Keratinocyte (primary cell): ENCODE results near the gene CGN. TPM values are rescaled to one million over a fixed set of nuclear protein-coding genes. Genes with fewer than 3 reads are reported as not detected.

Experiments used
- DNase-seq: peaks from one replicate; pipeline ENCODE4 v3.0.0-alpha.2; 2011; ENCODE audit warnings: low read depth, missing footprints, low spot score
- FAIRE-seq: peaks from 2 replicates; lab custom pipeline; 2011; peaks lifted over from hg19 to GRCh38; lab: Jason Lieb, UNC
- H2AFZ ChIP-seq: 2 replicates; pipeline ENCODE4 v1.6.0; 2012; ENCODE audit warnings: low read length, control low read depth, inconsistent platforms; ENCODE audit not compliant: control insufficient read depth
- H3K27ac ChIP-seq: 2 replicates; pipeline ENCODE4 v1.5.1; 2011; ENCODE audit warnings: low read length; ENCODE audit not compliant: control insufficient read depth, insufficient read depth
- H3K27me3 ChIP-seq: 3 replicates; pipeline ENCODE4 v1.6.0; 2011; ENCODE audit warnings: low read length; ENCODE audit not compliant: control insufficient read depth, insufficient read depth; ENCODE audit errors: extremely low read depth
- H3K36me3 ChIP-seq, 2 experiments: 2 replicates in 1 of 2; 3 replicates in 1 of 2; pipeline ENCODE4 v1.5.1; 2011; ENCODE audit warnings: low read length in 2 of 2, mild to moderate bottlenecking in 1 of 2; ENCODE audit not compliant: control insufficient read depth in 2 of 2, insufficient read depth in 2 of 2; ENCODE audit errors: extremely low read depth in 1 of 2
- H3K4me1 ChIP-seq: 3 replicates; pipeline ENCODE4 v1.5.1; 2011; ENCODE audit warnings: low read length; ENCODE audit not compliant: control insufficient read depth, insufficient read depth; ENCODE audit errors: extremely low read depth
- H3K4me2 ChIP-seq: 3 replicates; pipeline ENCODE4 v1.6.0; 2011; ENCODE audit warnings: low read depth, low read length; ENCODE audit not compliant: control insufficient read depth, insufficient read depth; ENCODE audit errors: extremely low read depth
- H3K4me3 ChIP-seq, 3 experiments: fragments of 200-600 bp in 1 of 3; sonication (generic) in 1 of 3; 2 replicates in 2 of 3; 3 replicates in 1 of 3; pipeline ENCODE4 v1.5.1; 2011 to 2016; ENCODE audit warnings: low read length in 3 of 3, mild to moderate bottlenecking in 3 of 3, control low read depth in 2 of 3, inconsistent platforms in 1 of 3, low read depth in 1 of 3, mixed read lengths in 1 of 3, mixed run types in 1 of 3, moderate library complexity in 1 of 3; ENCODE audit not compliant: control insufficient read depth in 2 of 3, insufficient read depth in 2 of 3; ENCODE audit errors: extremely low read depth in 1 of 3
- H3K79me2 ChIP-seq: 2 replicates; pipeline ENCODE4 v1.6.0; 2012; ENCODE audit warnings: low read length; ENCODE audit not compliant: control insufficient read depth, insufficient read depth
- H3K9ac ChIP-seq: 3 replicates; pipeline ENCODE4 v1.6.0; 2011; ENCODE audit warnings: low read length; ENCODE audit not compliant: control insufficient read depth, insufficient read depth; ENCODE audit errors: extremely low read depth
- H3K9me1 ChIP-seq: 3 replicates; pipeline ENCODE4 v1.6.0; 2011; ENCODE audit warnings: low read length; ENCODE audit not compliant: control insufficient read depth, insufficient read depth; ENCODE audit errors: extremely low read depth
- H3K9me3 ChIP-seq: 2 replicates; pipeline ENCODE4 v1.5.1; 2012; ENCODE audit warnings: low read depth, low read length; ENCODE audit not compliant: control insufficient read depth
- H4K20me1 ChIP-seq: 3 replicates; pipeline ENCODE4 v1.6.0; 2011; ENCODE audit warnings: low read length; ENCODE audit not compliant: control insufficient read depth, insufficient read depth; ENCODE audit errors: extremely low read depth
- EZH2 ChIP-seq: IDR thresholded peaks from one replicate; pipeline ENCODE4 v1.6.1; 2012; ENCODE audit warnings: inconsistent platforms, mild to moderate bottlenecking, low read length, moderate library complexity
- dilution Hi-C: fragments of 300-500 bp; cut with MboI; formaldehyde crosslinking; loops from one replicate; pipeline ENCODE4 v1.7.0; 2020; ENCODE audit warnings: low sequenced_read_pairs; ENCODE audit not compliant: extremely low pct_ligation_motif_present
- polyA plus RNA-seq, 5 experiments: library from polyadenylated mRNA; depleted of rRNA in 3 of 5; stranded (reverse) in 3 of 5; stranded (forward) in 1 of 5; unstranded in 1 of 5; fragments of >200 nt; gene quantifications; 1 replicate in 1 of 5; 2 replicates in 3 of 5; 3 replicates in 1 of 5; pipeline versions ENCODE4 v1.2.1 to v1.2.3, GENCODE V29; 2011 to 2012; ENCODE audit warnings: missing spikeins in 2 of 5, low read depth in 1 of 5, low replicate concordance in 1 of 5
- TF ChIP-seq, protein P1 (sequence below), 3 experiments: IDR thresholded peaks in 1 of 3; conservative IDR thresholded peaks in 1 of 3; optimal IDR thresholded peaks in 1 of 3; 2 replicates in 2 of 3; 3 replicates in 1 of 3; pipeline versions ENCODE3 to v1.5.1; 2011; ENCODE audit warnings: low read length in 3 of 3, mild to moderate bottlenecking in 3 of 3, moderate library complexity in 2 of 3, control low read depth in 1 of 3, inconsistent platforms in 1 of 3; ENCODE audit not compliant: insufficient read depth in 2 of 3; ENCODE audit errors: extremely low read depth in 1 of 3

CGN gene
- polyA plus RNA-seq, 1 donor (not counting 4 experiments of a cell fraction or from before 2014, with no cell fraction given), result 2.9 TPM

- Histone ChIP-seq H4K20me1 (no peaks in the 10 kb centered on the region), H3K9me1 (peaks cover 2% of the 10 kb centered on the region), H3K4me1 (no peaks in the 10 kb centered on the region), H3K4me3 (no peak overlapping the region), H3K27ac (no peak overlapping the region), H3K36me3 (peaks cover 3 to 7% of the 10 kb centered on the region in 2 experiments), H3K9ac (no peak overlapping the region), H3K79me2 (no peaks in the 10 kb centered on the region), H3K9me3 (no peaks in the 10 kb centered on the region), H3K4me2 (no peak overlapping the region), H2AFZ (no peak overlapping the region), H3K27me3 (no peaks in the 10 kb centered on the region)
- TF ChIP-seq, protein P1, sequence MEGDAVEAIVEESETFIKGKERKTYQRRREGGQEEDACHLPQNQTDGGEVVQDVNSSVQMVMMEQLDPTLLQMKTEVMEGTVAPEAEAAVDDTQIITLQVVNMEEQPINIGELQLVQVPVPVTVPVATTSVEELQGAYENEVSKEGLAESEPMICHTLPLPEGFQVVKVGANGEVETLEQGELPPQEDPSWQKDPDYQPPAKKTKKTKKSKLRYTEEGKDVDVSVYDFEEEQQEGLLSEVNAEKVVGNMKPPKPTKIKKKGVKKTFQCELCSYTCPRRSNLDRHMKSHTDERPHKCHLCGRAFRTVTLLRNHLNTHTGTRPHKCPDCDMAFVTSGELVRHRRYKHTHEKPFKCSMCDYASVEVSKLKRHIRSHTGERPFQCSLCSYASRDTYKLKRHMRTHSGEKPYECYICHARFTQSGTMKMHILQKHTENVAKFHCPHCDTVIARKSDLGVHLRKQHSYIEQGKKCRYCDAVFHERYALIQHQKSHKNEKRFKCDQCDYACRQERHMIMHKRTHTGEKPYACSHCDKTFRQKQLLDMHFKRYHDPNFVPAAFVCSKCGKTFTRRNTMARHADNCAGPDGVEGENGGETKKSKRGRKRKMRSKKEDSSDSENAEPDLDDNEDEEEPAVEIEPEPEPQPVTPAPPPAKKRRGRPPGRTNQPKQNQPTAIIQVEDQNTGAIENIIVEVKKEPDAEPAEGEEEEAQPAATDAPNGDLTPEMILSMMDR (optimal IDR thresholded peaks at IDR 0.05 in 1 of 3, IDR thresholded peaks at IDR 0.05 in 1 of 3, conservative IDR thresholded peaks at IDR 0.05 in 1 of 3; ENCODE audit: extremely low read depth in 1 of 3, insufficient read depth in 2 of 3, low read length in 3 of 3), result no peak
- no peak for TF ChIP-seq EZH2
- FAIRE-seq (no peak), DNase-seq (no peak)
- dilution Hi-C loops, result no loop called here
Measured at GRCh38 chr1:151523326-151523725, 12.1 kb downstream of the CGN start.

- no peak overlapping the region for H2AFZ ChIP-seq
- no peak for FAIRE-seq
- dilution Hi-C loops, result no loop called here
Measured at GRCh38 chr1:151524736-151525135, 13.5 kb downstream of the CGN start.

More at GRCh38 chr1:151524736-151525135, 13.5 kb downstream of the CGN start:
- H3K36me3 ChIP-seq, result peaks cover 0 to 7% of the 10 kb centered on the region in 2 experiments
- no peak overlapping the region for H3K9ac ChIP-seq
- TF ChIP-seq EZH2, result no peak
- TF ChIP-seq, protein P1 (optimal IDR thresholded peaks at IDR 0.05 in 1 of 3, IDR thresholded peaks at IDR 0.05 in 1 of 3, conservative IDR thresholded peaks at IDR 0.05 in 1 of 3; ENCODE audit: extremely low read depth in 1 of 3, insufficient read depth in 2 of 3, low read length in 3 of 3), result no peak
- no peak overlapping the region for H3K4me3 ChIP-seq
- no peak for DNase-seq
- no peak overlapping the region for H3K4me2 ChIP-seq
- H3K9me3 ChIP-seq, result no peaks in the 10 kb centered on the region
- H3K27ac ChIP-seq, result no peak overlapping the region
- H3K9me1 ChIP-seq, result no peaks in the 10 kb centered on the region
- H3K79me2 ChIP-seq, result no peaks in the 10 kb centered on the region
- H3K4me1 ChIP-seq, result no peaks in the 10 kb centered on the region
- no peaks in the 10 kb centered on the region for H4K20me1 ChIP-seq
- no peaks in the 10 kb centered on the region for H3K27me3 ChIP-seq
